MCF 10A (cell line): Measurements from ENCODE around the gene MARVELD1. TPM values are rescaled to one million over a fixed set of nuclear protein-coding genes. Genes with fewer than 3 reads are reported as not detected.

Experiments
- BruUV-seq: library from RNA; stranded (reverse); fragments of 400-500 nt; replicated peaks from 2 replicates; lab custom pipeline; 2021; lab: Mats Ljungman, UMichigan
- CTCF ChIA-PET: fragments of 300-600 bp; sonication (Branson Sonifier 250); formaldehyde crosslinking; extraction: SDS; loops from one replicate; lab custom pipeline; 2021; ENCODE audit warnings: antibody characterized with exemption, inconsistent platforms; lab: Yijun Ruan, JAX
- POLR2A ChIA-PET: fragments of 300-600, 350-650 bp; sonication (Branson Sonifier 250); formaldehyde crosslinking; extraction: SDS; loops from one replicate; lab custom pipeline; 2020; ENCODE audit warnings: antibody characterized with exemption, inconsistent platforms; lab: Yijun Ruan, JAX
- DNase-seq: peaks from one replicate; pipeline ENCODE4 v3.0.0-alpha.2; 2018; ENCODE audit not compliant: unreplicated experiment
- H3K27ac Mint-ChIP-seq: one replicate; pipeline ENCODE4 v1.8.0; 2022; ENCODE audit warnings: mild to moderate bottlenecking, low read depth, mixed read lengths; ENCODE audit not compliant: unreplicated experiment
- H3K27me3 Mint-ChIP-seq: one replicate; pipeline ENCODE4 v1.8.0; 2022; ENCODE audit warnings: mixed read lengths; ENCODE audit not compliant: insufficient read depth, unreplicated experiment
- H3K36me3 Mint-ChIP-seq: one replicate; pipeline ENCODE4 v1.8.0; 2022; ENCODE audit warnings: mild to moderate bottlenecking, moderate library complexity, mixed read lengths; ENCODE audit not compliant: insufficient read depth, unreplicated experiment
- H3K4me1 Mint-ChIP-seq: one replicate; pipeline ENCODE4 v1.8.0; 2022; ENCODE audit warnings: mixed read lengths; ENCODE audit not compliant: insufficient read depth, unreplicated experiment
- H3K4me3 Mint-ChIP-seq: one replicate; pipeline ENCODE4 v1.8.0; 2022; ENCODE audit warnings: mild to moderate bottlenecking, moderate library complexity, mixed read lengths; ENCODE audit not compliant: unreplicated experiment
- H3K9me3 Mint-ChIP-seq: one replicate; pipeline ENCODE4 v1.8.0; 2022; ENCODE audit warnings: mixed read lengths; ENCODE audit not compliant: unreplicated experiment
- CTCF ChIP-seq: fragments of 200-600 bp; IDR thresholded peaks from one replicate; pipeline ENCODE4 v1.8.0; 2022; ENCODE audit warnings: antibody characterized with exemption, mild to moderate bottlenecking; ENCODE audit not compliant: unreplicated experiment
- intact Hi-C: fragments of 100-400 bp; cut with micrococcal nuclease; formaldehyde crosslinking; loops from 2 replicates; pipeline ENCODE4 v1.14.1; 2022
- total RNA-seq: library from RNA; stranded (reverse); gene quantifications from 2 replicates; pipeline ENCODE4 v1.2.3, GENCODE V29; 2022

The MARVELD1 gene
- total RNA-seq, 1 experiment from 2014 or later: 54.9 TPM

- no TSS peak for BruUV-seq
- TF ChIP-seq CTCF: no peak
- Mint-ChIP-seq H3K9me3 (no peaks in the 10 kb centered on the region), H3K27ac (peak overlapping the region; percentile 97), H3K36me3 (peaks cover 36% of the 10 kb centered on the region), H3K27me3 (no peaks in the 10 kb centered on the region), H3K4me1 (peaks cover 64% of the 10 kb centered on the region), H3K4me3 (no peak overlapping the region)
- DNase-seq: peak; percentile 51
- ChIA-PET CTCF (interaction anchor here (1.0 to 21.1 kb wide), 5 partner anchors 9 to 36 kb away, joined by 4 to 847 read pairs (median 6); partner anchors contain the start of gene ZFYVE27), POLR2A (interaction anchor here (1.6 to 20.1 kb wide), 3 partner anchors 10 to 38 kb away, joined by 13 to 915 read pairs (median 539); partner anchors contain the start of genes AVPI1 and ZFYVE27)
- intact Hi-C loops: no loop called here
Measured at GRCh38 chr10:97719602-97720001, 6.1 kb downstream of the MARVELD1 start.

DNA sequence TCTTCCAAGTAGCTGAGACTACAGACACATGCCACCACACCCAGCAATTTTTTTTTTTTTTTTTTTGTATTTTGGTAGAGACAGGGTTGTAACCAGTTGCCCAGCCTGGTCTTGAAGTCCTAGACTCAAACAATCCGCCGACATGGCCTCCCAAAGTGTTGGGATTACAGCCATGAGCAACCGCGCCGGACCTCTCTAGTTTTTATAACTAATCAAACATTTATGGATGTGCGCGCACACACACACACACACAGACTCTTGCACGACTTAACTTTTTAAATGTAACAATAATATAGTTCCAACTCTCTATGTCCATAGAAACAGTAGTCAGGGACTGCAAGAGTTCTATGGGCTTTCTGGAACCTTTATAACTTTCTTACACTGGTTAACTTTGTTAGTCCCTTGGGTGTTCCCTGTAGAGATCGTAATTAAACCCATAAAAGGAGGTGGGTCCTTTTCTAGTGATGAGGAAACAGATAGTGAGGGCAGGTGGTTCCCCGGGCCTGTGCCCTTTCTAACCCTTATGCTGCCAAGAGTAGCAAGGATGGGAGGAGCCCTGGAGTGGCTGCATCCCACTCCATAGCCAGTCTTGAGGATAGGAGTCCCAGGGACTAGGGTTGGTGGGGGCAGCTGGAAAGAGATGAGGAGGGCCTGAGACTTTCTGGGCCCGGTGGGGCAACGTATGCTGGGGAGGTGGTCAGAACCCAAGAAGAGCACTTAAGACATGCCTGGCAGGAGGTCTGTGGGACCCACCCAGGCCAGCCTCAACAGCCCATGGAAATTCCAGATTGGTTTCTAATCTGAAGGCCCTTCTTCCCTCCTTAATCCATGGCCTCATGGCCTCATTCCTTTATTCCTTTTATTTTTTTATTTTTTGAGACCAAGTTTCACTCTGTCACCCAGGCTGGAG is 8.6 kb downstream of the MARVELD1 start:
- POLR2A ChIA-PET: interaction anchor here (0.6 to 15.6 kb wide), 6 partner anchors 7 to 75 kb away, joined by 3 to 539 read pairs (median 136); partner anchors contain the start of genes AVPI1, MARVELD1 and ZFYVE27

DNA sequence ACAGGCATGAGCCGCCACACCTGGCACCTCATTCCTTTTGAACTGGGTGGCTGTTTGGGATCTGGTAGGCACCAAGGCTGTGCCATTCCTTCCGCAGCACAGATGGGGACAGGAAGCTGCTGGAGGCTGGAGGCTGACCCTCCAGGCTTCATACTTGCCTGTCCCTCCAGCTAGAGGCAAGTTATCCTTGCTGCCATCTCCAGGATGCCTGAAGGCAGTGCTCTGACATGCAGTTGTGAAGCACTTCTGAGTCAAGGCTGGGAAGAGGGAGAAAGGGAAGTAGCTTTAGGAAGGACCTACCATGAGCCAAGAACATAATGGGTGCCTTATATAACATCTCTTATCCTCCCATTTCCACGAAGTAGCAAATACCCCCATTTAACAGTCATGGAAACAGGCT is 9.5 kb downstream of the MARVELD1 start:
- no peak overlapping the region for H3K4me3 Mint-ChIP-seq

More for the DNA sequence above, 8.6 kb downstream of the MARVELD1 start:
- Mint-ChIP-seq H3K27me3 (no peaks in the 10 kb centered on the region), H3K9me3 (no peaks in the 10 kb centered on the region), H3K4me1 (peaks cover 58% of the 10 kb centered on the region), H3K27ac (peak overlapping the region; percentile 49), H3K4me3 (no peak overlapping the region), H3K36me3 (peaks cover 24% of the 10 kb centered on the region)
- DNase-seq: no peak
- intact Hi-C loops: no loop called here
- BruUV-seq: no TSS peak
- no peak for TF ChIP-seq CTCF
- CTCF ChIA-PET: interaction anchor here (1.1 to 15.8 kb wide), 4 partner anchors 11 to 36 kb away, joined by 4 to 847 read pairs (median 8); partner anchors contain the start of genes AVPI1 and MARVELD1

More for the DNA sequence above, 9.5 kb downstream of the MARVELD1 start:
- DNase-seq: no peak
- Mint-ChIP-seq H3K4me1 (peaks cover 49% of the 10 kb centered on the region), H3K27ac (no peak overlapping the region), H3K9me3 (no peaks in the 10 kb centered on the region), H3K36me3 (peaks cover 15% of the 10 kb centered on the region), H3K27me3 (no peaks in the 10 kb centered on the region)
- intact Hi-C loops: no loop called here
- no peak for TF ChIP-seq CTCF
- ChIA-PET CTCF (interaction anchor here (0.6 to 15.8 kb wide), 6 partner anchors 9 to 444 kb away, joined by 3 to 847 read pairs (median 8); partner anchors contain the start of genes AVPI1 and MARVELD1), POLR2A (interaction anchor here (1.1 to 15.6 kb wide), 6 partner anchors 8 to 74 kb away, joined by 3 to 539 read pairs (median 40); partner anchors contain the start of genes AVPI1, MARVELD1 and ZFYVE27)
- no TSS peak for BruUV-seq
